ENCODE data around the gene KDM6A.
"Not testable (repeated sequence)": the region's sequence is repeated elsewhere in the genome, so short reads cannot be mapped to it uniquely, and the experiment has no call there.

KDM6A gene

GRCh38 chrX:45126158-45126557 is 253.2 kb downstream of the KDM6A start:
- no peaks in the 10 kb centered on the region for H3K36me3 Mint-ChIP-seq (ENCODE audit: low read depth)
- peaks cover 8% of the 10 kb centered on the region for H3K9me3 Mint-ChIP-seq
- intact Hi-C loops (cut with micrococcal nuclease): no loop called here
- H3K27ac Mint-ChIP-seq: no peak overlapping the region
- no peak overlapping the region for H3K4me3 Mint-ChIP-seq
- H3K27me3 Mint-ChIP-seq: no peaks in the 10 kb centered on the region
- H3K4me1 Mint-ChIP-seq (ENCODE audit: low read depth): no peaks in the 10 kb centered on the region

GRCh38 chrX:45128896-45129454 is 256.0 kb downstream of the KDM6A start:
- Mint-ChIP-seq H3K27ac (no peak overlapping the region), H3K4me1 (ENCODE audit: low read depth) (no peaks in the 10 kb centered on the region), H3K4me3 (no peak overlapping the region), H3K36me3 (ENCODE audit: low read depth) (no peaks in the 10 kb centered on the region), H3K27me3 (no peaks in the 10 kb centered on the region), H3K9me3 (peaks cover 16% of the 10 kb centered on the region)
- intact Hi-C loops (cut with micrococcal nuclease): no loop called here

- intact Hi-C loops (cut with micrococcal nuclease): no loop called here
- Mint-ChIP-seq H3K27me3 (no peaks in the 10 kb centered on the region), H3K27ac (no peak overlapping the region), H3K36me3 (ENCODE audit: low read depth) (no peaks in the 10 kb centered on the region), H3K9me3 (peaks cover 16% of the 10 kb centered on the region), H3K4me3 (no peak overlapping the region), H3K4me1 (ENCODE audit: low read depth) (no peaks in the 10 kb centered on the region)
Measured at GRCh38 chrX:45133465-45133864, 260.5 kb downstream of the KDM6A start.

- Mint-ChIP-seq H3K27ac (no peak overlapping the region), H3K36me3 (ENCODE audit: low read depth) (no peaks in the 10 kb centered on the region), H3K27me3 (no peaks in the 10 kb centered on the region), H3K4me3 (no peak overlapping the region), H3K9me3 (peaks cover 16% of the 10 kb centered on the region), H3K4me1 (ENCODE audit: low read depth) (no peaks in the 10 kb centered on the region)
- intact Hi-C loops (cut with micrococcal nuclease): no loop called here
Measured at GRCh38 chrX:45134315-45134731, 261.3 kb downstream of the KDM6A start.

- H3K4me1 Mint-ChIP-seq (ENCODE audit: low read depth): no peaks in the 10 kb centered on the region
- intact Hi-C loops (cut with micrococcal nuclease): no loop called here
- H3K27me3 Mint-ChIP-seq: no peaks in the 10 kb centered on the region
- H3K36me3 Mint-ChIP-seq (ENCODE audit: low read depth): no peaks in the 10 kb centered on the region
- no peak overlapping the region for H3K4me3 Mint-ChIP-seq
- H3K27ac Mint-ChIP-seq: no peak overlapping the region
- H3K9me3 Mint-ChIP-seq: peaks cover 16% of the 10 kb centered on the region
Measured at GRCh38 chrX:45134775-45135174, 261.8 kb downstream of the KDM6A start.

GRCh38 chrX:45135391-45136075 is 262.5 kb downstream of the KDM6A start:
- H3K4me3 Mint-ChIP-seq; H3K4me1 Mint-ChIP-seq (ENCODE audit: low read depth); intact Hi-C loops (cut with micrococcal nuclease); H3K27me3 Mint-ChIP-seq; H3K36me3 Mint-ChIP-seq (ENCODE audit: low read depth); H3K9me3 Mint-ChIP-seq; H3K27ac Mint-ChIP-seq: not testable (repeated sequence)

- intact Hi-C loops (cut with micrococcal nuclease): no loop called here
- no peaks in the 10 kb centered on the region for H3K36me3 Mint-ChIP-seq (ENCODE audit: low read depth)
Measured at GRCh38 chrX:45137531-45137930, 264.5 kb downstream of the KDM6A start.

GRCh38 chrX:45138525-45138924 is 265.5 kb downstream of the KDM6A start:
- no peaks in the 10 kb centered on the region for H3K36me3 Mint-ChIP-seq (ENCODE audit: low read depth)
- no peak overlapping the region for H3K4me3 Mint-ChIP-seq
- no peaks in the 10 kb centered on the region for H3K27me3 Mint-ChIP-seq
- H3K4me1 Mint-ChIP-seq (ENCODE audit: low read depth): no peaks in the 10 kb centered on the region
- no peak overlapping the region for H3K27ac Mint-ChIP-seq
- H3K9me3 Mint-ChIP-seq: no peaks in the 10 kb centered on the region
- intact Hi-C loops (cut with micrococcal nuclease): no loop called here

More at GRCh38 chrX:45137531-45137930, 264.5 kb downstream of the KDM6A start:
- Mint-ChIP-seq H3K4me1 (ENCODE audit: low read depth) (no peaks in the 10 kb centered on the region), H3K27me3 (no peaks in the 10 kb centered on the region), H3K4me3 (no peak overlapping the region), H3K9me3 (peaks cover 1% of the 10 kb centered on the region), H3K27ac (no peak overlapping the region)

- no peaks in the 10 kb centered on the region for H3K4me1 Mint-ChIP-seq (ENCODE audit: low read depth)
- no peak overlapping the region for H3K27ac Mint-ChIP-seq
- H3K27me3 Mint-ChIP-seq: no peaks in the 10 kb centered on the region
- no peaks in the 10 kb centered on the region for H3K36me3 Mint-ChIP-seq (ENCODE audit: low read depth)
- intact Hi-C loops (cut with micrococcal nuclease): no loop called here
- H3K4me3 Mint-ChIP-seq: no peak overlapping the region
- H3K9me3 Mint-ChIP-seq: no peaks in the 10 kb centered on the region
Measured at GRCh38 chrX:45140812-45141211, 267.8 kb downstream of the KDM6A start.

GRCh38 chrX:45142185-45142584 is 269.2 kb downstream of the KDM6A start:
- intact Hi-C loops (cut with micrococcal nuclease): no loop called here
- no peak overlapping the region for H3K27ac Mint-ChIP-seq
- H3K36me3 Mint-ChIP-seq (ENCODE audit: low read depth): no peaks in the 10 kb centered on the region
- H3K9me3 Mint-ChIP-seq: no peaks in the 10 kb centered on the region
- no peak overlapping the region for H3K4me3 Mint-ChIP-seq
- H3K27me3 Mint-ChIP-seq: no peaks in the 10 kb centered on the region
- no peaks in the 10 kb centered on the region for H3K4me1 Mint-ChIP-seq (ENCODE audit: low read depth)

GRCh38 chrX:45143455-45143854 is 270.5 kb downstream of the KDM6A start:
- Mint-ChIP-seq H3K36me3 (ENCODE audit: low read depth) (no peaks in the 10 kb centered on the region), H3K27me3 (no peaks in the 10 kb centered on the region), H3K4me3 (no peak overlapping the region), H3K4me1 (ENCODE audit: low read depth) (no peaks in the 10 kb centered on the region), H3K27ac (no peak overlapping the region), H3K9me3 (no peaks in the 10 kb centered on the region)
- intact Hi-C loops (cut with micrococcal nuclease): no loop called here

GRCh38 chrX:45145492-45146215 is 272.7 kb downstream of the KDM6A start:
- Mint-ChIP-seq H3K27ac (no peak overlapping the region), H3K4me1 (ENCODE audit: low read depth) (no peaks in the 10 kb centered on the region), H3K36me3 (ENCODE audit: low read depth) (no peaks in the 10 kb centered on the region), H3K4me3 (no peak overlapping the region), H3K27me3 (no peaks in the 10 kb centered on the region), H3K9me3 (no peaks in the 10 kb centered on the region)
- intact Hi-C loops (cut with micrococcal nuclease): no loop called here

GRCh38 chrX:45150821-45151220 is 277.8 kb downstream of the KDM6A start:
- H3K36me3 Mint-ChIP-seq (ENCODE audit: low read depth): no peaks in the 10 kb centered on the region
- no peaks in the 10 kb centered on the region for H3K27me3 Mint-ChIP-seq
- H3K4me3 Mint-ChIP-seq: no peak overlapping the region
- no peaks in the 10 kb centered on the region for H3K9me3 Mint-ChIP-seq
- H3K27ac Mint-ChIP-seq: no peak overlapping the region
- H3K4me1 Mint-ChIP-seq (ENCODE audit: low read depth): no peaks in the 10 kb centered on the region
- intact Hi-C loops (cut with micrococcal nuclease): no loop called here

GRCh38 chrX:45154033-45154360 is 281.0 kb downstream of the KDM6A start:
- Mint-ChIP-seq H3K4me1 (ENCODE audit: low read depth) (no peaks in the 10 kb centered on the region), H3K4me3 (no peak overlapping the region), H3K36me3 (ENCODE audit: low read depth) (no peaks in the 10 kb centered on the region), H3K9me3 (peaks cover 8% of the 10 kb centered on the region), H3K27me3 (no peaks in the 10 kb centered on the region), H3K27ac (no peak overlapping the region)
- intact Hi-C loops (cut with micrococcal nuclease): no loop called here

All from dendritic cell treated with granulocyte-macrophage colony-stimulating factor and Interleukin-4, amounts not matched to agents 40 ng/mL and 50 ng/mL, for 4 days (primary cell).